SK-N-SH (cell line): Measurements from ENCODE around the gene IQSEC1. TPM values are rescaled to one million over a fixed set of nuclear protein-coding genes. Genes with fewer than 3 reads are reported as not detected.

Experiments
- CTCF ChIA-PET: fragments of 300-600, 350-600 bp; formaldehyde crosslinking; extraction: SDS; loops from one replicate; lab custom pipeline; 2021; lab: Yijun Ruan, JAX
- POLR2A ChIA-PET: fragments of 350-600 bp; sonication (Branson Sonifier 250); formaldehyde crosslinking; extraction: SDS; loops from one replicate; lab custom pipeline; 2020; ENCODE audit warnings: antibody characterized with exemption, inconsistent platforms; lab: Yijun Ruan, JAX
- DNase-seq: peaks from one replicate; pipeline ENCODE4 v3.0.0; 2012
- H2AFZ ChIP-seq: fragments of 200-600 bp; sonication (generic); 2 replicates; pipeline ENCODE4 v1.8.1; 2016; ENCODE audit warnings: antibody characterized with exemption, mild to moderate bottlenecking, low read depth
- H3F3A ChIP-seq: fragments of 200-600 bp; sonication (generic); replicated peaks from 2 replicates; pipeline ENCODE3; 2016; ENCODE audit warnings: antibody characterized with exemption, mild to moderate bottlenecking; ENCODE audit not compliant: insufficient read depth
- H3K27ac ChIP-seq, 2 experiments: fragments of 200-500 bp in 1 of 2; fragments of 200-600 bp in 1 of 2; sonication (Bioruptor generic) in 1 of 2; sonication (generic), shearing (Covaris generic) in 1 of 2; 2 replicates each; pipeline versions ENCODE4 v1.5.1 to v1.6.1; 2014 to 2016; ENCODE audit warnings: low read depth in 2 of 2, inconsistent platforms in 1 of 2, low read length in 1 of 2, mild to moderate bottlenecking in 1 of 2, mixed read lengths in 1 of 2
- H3K27me3 ChIP-seq: fragments of 200-600 bp; sonication (generic), shearing (Covaris generic); 2 replicates; pipeline ENCODE4 v1.6.1; 2016; ENCODE audit warnings: mixed run types; ENCODE audit not compliant: insufficient read depth
- H3K36me3 ChIP-seq, 2 experiments: fragments of 200-500 bp in 1 of 2; fragments of 200-600 bp in 1 of 2; sonication (Bioruptor generic) in 1 of 2; sonication (generic) in 1 of 2; replicated peaks in 1 of 2; 2 replicates each; pipeline versions ENCODE3 to v1.5.1; 2014 to 2016; ENCODE audit warnings: low read length in 1 of 2, mild to moderate bottlenecking in 1 of 2; ENCODE audit not compliant: insufficient read depth in 2 of 2, control insufficient read depth in 1 of 2
- H3K4me1 ChIP-seq, 2 experiments: fragments of 200-500 bp in 1 of 2; fragments of 200-600 bp in 1 of 2; sonication (Bioruptor generic) in 1 of 2; sonication (generic), shearing (Covaris generic) in 1 of 2; 2 replicates each; pipeline versions ENCODE4 v1.5.1 to v1.6.1; 2014 to 2016; ENCODE audit warnings: low read depth in 1 of 2, low read length in 1 of 2, mixed run types in 1 of 2; ENCODE audit not compliant: insufficient read depth in 2 of 2, control insufficient read depth in 1 of 2
- H3K4me2 ChIP-seq: fragments of 200-600 bp; sonication (generic), shearing (Covaris generic); 2 replicates; pipeline ENCODE4 v1.6.1; 2017; ENCODE audit warnings: mixed run types
- H3K4me3 ChIP-seq, 2 experiments: fragments of 200-500 bp in 1 of 2; fragments of 200-600 bp in 1 of 2; sonication (Bioruptor generic) in 1 of 2; sonication (generic), shearing (Covaris generic) in 1 of 2; 2 replicates each; pipeline versions ENCODE4 v1.5.1 to v1.8.1; 2014 to 2016; ENCODE audit warnings: low read depth in 2 of 2, inconsistent platforms in 1 of 2, low read length in 1 of 2, mild to moderate bottlenecking in 1 of 2, mixed read lengths in 1 of 2, moderate library complexity in 1 of 2
- H3K79me2 ChIP-seq: fragments of 200-600 bp; sonication (generic); 2 replicates; pipeline ENCODE4 v1.8.1; 2017; ENCODE audit warnings: mild to moderate bottlenecking; ENCODE audit not compliant: insufficient read depth
- H3K9ac ChIP-seq: fragments of 200-600 bp; sonication (generic); 2 replicates; pipeline ENCODE4 v1.6.1; 2017; ENCODE audit warnings: mixed run types
- H3K9me2 ChIP-seq: fragments of 200-600 bp; sonication (generic); 2 replicates; pipeline ENCODE4 v1.6.1; 2017; ENCODE audit warnings: mixed run types
- H3K9me3 ChIP-seq: fragments of 200-600 bp; sonication (generic); 2 replicates; pipeline ENCODE4 v1.6.1; 2017; ENCODE audit warnings: mixed run types, mild to moderate bottlenecking, moderate library complexity
- H4K20me1 ChIP-seq: fragments of 200-600 bp; sonication (generic); 2 replicates; pipeline ENCODE4 v1.6.1; 2017; ENCODE audit warnings: mild to moderate bottlenecking, mixed run types; ENCODE audit not compliant: insufficient read depth
- CHD2 ChIP-seq: fragments of 150-350 bp; IDR thresholded peaks from 2 replicates; pipeline ENCODE4 v1.6.1; 2018; ENCODE audit warnings: low read length; ENCODE audit not compliant: partially characterized antibody
- CTCF ChIP-seq: fragments of 200-600 bp; sonication (generic); IDR thresholded peaks from 2 replicates; pipeline ENCODE4 v1.6.1; 2017; ENCODE audit warnings: antibody characterized with exemption, mild to moderate bottlenecking, moderate library complexity
- ELF1 ChIP-seq: IDR thresholded peaks from 2 replicates; pipeline ENCODE4 v1.4.0; 2012
- EP300 ChIP-seq, 2 experiments: IDR thresholded peaks; 2 replicates each; pipeline versions ENCODE4 v1.4.0 to v1.6.1; 2012; ENCODE audit warnings: borderline replicate concordance in 1 of 2, low read depth in 1 of 2, low read length in 1 of 2
- IRF3 ChIP-seq: fragments of 150-350 bp; IDR thresholded peaks from 2 replicates; pipeline ENCODE4 v1.6.1; 2016; ENCODE audit warnings: mild to moderate bottlenecking, low read depth, low read length
- MAX ChIP-seq: IDR thresholded peaks from 2 replicates; pipeline ENCODE4 v1.4.0; 2012; ENCODE audit warnings: low read depth
- MEF2A ChIP-seq: IDR thresholded peaks from 2 replicates; pipeline ENCODE4 v1.4.0; 2012; ENCODE audit warnings: low read depth, borderline replicate concordance
- MXI1 ChIP-seq: IDR thresholded peaks from 2 replicates; pipeline ENCODE4 v1.6.1; 2012; ENCODE audit warnings: mild to moderate bottlenecking, low read depth, low read length, improper control_type of control experiment
- NFIC ChIP-seq: IDR thresholded peaks from 2 replicates; pipeline ENCODE4 v1.4.0; 2012; ENCODE audit warnings: borderline replicate concordance
- POLR2AphosphoS5 ChIP-seq: IDR thresholded peaks from 2 replicates; pipeline ENCODE4 v1.6.1; 2012; ENCODE audit warnings: low read depth, low read length
- RCOR1 ChIP-seq: fragments of 150-350 bp; IDR thresholded peaks from 2 replicates; pipeline ENCODE4 v1.6.1; 2017; ENCODE audit warnings: antibody characterized with exemption, low read length
- REST ChIP-seq: IDR thresholded peaks from 2 replicates; pipeline ENCODE4 v1.6.1; 2012; ENCODE audit warnings: mild to moderate bottlenecking, low read depth, low read length, moderate library complexity
- RFX5 ChIP-seq: IDR thresholded peaks from 2 replicates; pipeline ENCODE4 v1.6.1; 2012; ENCODE audit warnings: mild to moderate bottlenecking, improper control_type of control experiment, low read length
- RXRA ChIP-seq: IDR thresholded peaks from 2 replicates; pipeline ENCODE4 v1.4.0; 2012; ENCODE audit warnings: low read depth, mild to moderate bottlenecking, borderline replicate concordance
- SIN3A ChIP-seq: IDR thresholded peaks from 2 replicates; pipeline ENCODE4 v1.6.1; 2012; ENCODE audit warnings: low read depth, mild to moderate bottlenecking, low read length, moderate library complexity, borderline replicate concordance
- TEAD4 ChIP-seq: IDR thresholded peaks from 2 replicates; pipeline ENCODE4 v1.4.0; 2012; ENCODE audit warnings: mild to moderate bottlenecking, borderline replicate concordance; ENCODE audit not compliant: insufficient read depth
- USF1 ChIP-seq: IDR thresholded peaks from 2 replicates; pipeline ENCODE4 v1.4.0; 2012; ENCODE audit warnings: low read depth, borderline replicate concordance
- YY1 ChIP-seq: IDR thresholded peaks from 2 replicates; pipeline ENCODE4 v1.4.0; 2012; ENCODE audit warnings: low read depth, mild to moderate bottlenecking
- WGBS: methylation state at CpG from one replicate; pipeline ENCODE4 v1.1.6; 2017; ENCODE audit warnings: low lambda C conversion rate; 5-methylcytosine and 5-hydroxymethylcytosine counted together
- polyA plus RNA-seq, 3 experiments: library from polyadenylated mRNA; depleted of rRNA; stranded (reverse); fragments of >200 nt; gene quantifications; 2 replicates each; pipeline ENCODE4 v1.2.3, GENCODE V29; 2012

The IQSEC1 gene
- polyA plus RNA-seq, 1 of the 3 experiments (the other 2 are of a cell fraction) = 6.2 TPM

- TF ChIP-seq CHD2 (no peak), RXRA (no peak), USF1 (no peak), SIN3A (no peak), RFX5 (no peak), IRF3 (no peak), EP300 (IDR thresholded peaks at IDR 0.05; ENCODE audit: borderline replicate concordance in 1 of 2, low read depth in 1 of 2, low read length in 1 of 2) (no peak), MXI1 (no peak), ELF1 (no peak), YY1 (no peak)
Measured at GRCh38 chr3:12907296-12907695, 165.9 kb downstream of the IQSEC1 start (continued).

GRCh38 chr3:12906916-12907290 is 166.3 kb downstream of the IQSEC1 start:
- CTCF ChIA-PET = interaction anchor here (1.5 to 8.6 kb wide), 2 partner anchors 15 to 39 kb away, joined by 6 to 43 read pairs; no protein-coding TSS in a partner anchor
- H3F3A ChIP-seq = no peaks in the 10 kb centered on the region
- WGBS = 83% methylated on average over 5 of the region's 5 CpGs
- no peak overlapping the region for H3K4me3 ChIP-seq
- H4K20me1 ChIP-seq = no peaks in the 10 kb centered on the region
- no peak overlapping the region for H3K27ac ChIP-seq
- no peak overlapping the region for H3K4me2 ChIP-seq
- no peaks in the 10 kb centered on the region for H3K27me3 ChIP-seq
- H3K9me2 ChIP-seq = no peaks in the 10 kb centered on the region
- H3K4me1 ChIP-seq = no peaks in the 10 kb centered on the region
- H3K36me3 ChIP-seq = peaks cover 0 to 66% of the 10 kb centered on the region in 2 experiments
- H3K79me2 ChIP-seq = no peaks in the 10 kb centered on the region
- H2AFZ ChIP-seq = no peak overlapping the region
- H3K9me3 ChIP-seq = no peaks in the 10 kb centered on the region
- no peak overlapping the region for H3K9ac ChIP-seq
- POLR2A ChIA-PET = no interaction called here
- no peak for DNase-seq
- TF ChIP-seq RFX5 (no peak), EP300 (IDR thresholded peaks at IDR 0.05; ENCODE audit: borderline replicate concordance in 1 of 2, low read depth in 1 of 2, low read length in 1 of 2) (no peak), REST (no peak), USF1 (no peak), POLR2AphosphoS5 (no peak), CTCF (no peak), RCOR1 (no peak), NFIC (no peak), CHD2 (no peak), MEF2A (no peak), IRF3 (no peak), SIN3A (no peak), TEAD4 (no peak), MAX (no peak)
